Measurements from ENCODE around the gene SLC25A30.
"Not testable (repeated sequence)": the region's sequence is repeated elsewhere in the genome, so short reads cannot be mapped to it uniquely, and the experiment has no call there.

The SLC25A30 gene

GRCh38 chr13:45367358-45367757 is 50.8 kb downstream of the SLC25A30 start:
- peak; percentile 19 for DNase-seq (ENCODE audit: low read depth)

DNA sequence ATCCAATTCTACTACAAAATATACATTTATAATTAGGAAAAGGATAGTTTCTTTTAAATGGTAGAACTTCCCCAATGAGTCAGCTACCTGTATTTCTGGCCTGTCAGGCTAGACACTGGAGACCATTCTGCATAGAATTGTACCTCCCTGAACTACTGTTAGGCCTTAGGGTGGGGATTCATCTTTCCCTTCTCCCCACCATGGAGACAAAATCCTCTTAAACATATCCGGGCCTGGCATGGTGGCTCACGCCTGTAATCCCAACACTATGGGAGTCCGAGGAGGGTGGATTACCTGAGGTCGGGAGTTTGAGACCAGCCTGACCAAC is 52.7 kb downstream of the SLC25A30 start:
- no peak for DNase-seq (ENCODE audit: low read depth)

DNA sequence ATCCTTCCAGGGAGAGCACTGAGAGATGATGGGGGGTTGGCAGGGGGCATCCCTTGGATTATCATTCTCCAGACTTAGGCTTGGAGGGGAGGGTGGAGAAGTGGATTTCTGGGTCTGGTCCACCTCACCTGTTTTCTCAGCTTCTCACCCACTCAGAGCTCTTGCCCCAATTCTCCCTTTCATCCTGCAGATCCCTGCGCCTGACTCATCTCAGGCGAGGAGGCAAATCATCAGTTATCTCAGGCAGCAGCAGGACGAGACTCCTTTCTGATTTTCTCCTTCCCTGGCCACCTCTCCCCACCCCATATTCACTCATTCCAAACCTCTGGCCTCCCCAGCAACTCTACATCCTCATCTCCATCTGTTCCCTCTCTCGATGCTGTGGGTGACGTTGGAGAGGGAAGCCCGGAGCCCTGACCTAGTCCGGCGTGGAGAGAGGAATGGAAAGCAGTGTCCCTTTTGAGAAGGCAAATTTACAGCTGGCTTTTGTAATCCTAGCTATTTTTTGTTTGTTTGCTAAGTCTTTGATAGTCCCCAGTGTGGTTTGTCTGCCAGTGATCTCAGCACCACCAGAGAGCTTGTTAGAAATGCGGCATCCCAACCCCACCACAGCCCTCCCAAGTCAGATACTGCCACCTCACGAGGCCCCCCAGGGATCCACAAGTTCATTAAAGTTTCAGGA is 53.2 kb downstream of the SLC25A30 start:
- DNase-seq (ENCODE audit: low read depth), result no peak

GRCh38 chr13:45362939-45363338 is 55.2 kb downstream of the SLC25A30 start:
- DNase-seq (ENCODE audit: low read depth), result no peak

- no peak for DNase-seq (ENCODE audit: low read depth)
These were observed 56.5 kb downstream of the SLC25A30 start for GRCh38 chr13:45361596-45362206.

DNA sequence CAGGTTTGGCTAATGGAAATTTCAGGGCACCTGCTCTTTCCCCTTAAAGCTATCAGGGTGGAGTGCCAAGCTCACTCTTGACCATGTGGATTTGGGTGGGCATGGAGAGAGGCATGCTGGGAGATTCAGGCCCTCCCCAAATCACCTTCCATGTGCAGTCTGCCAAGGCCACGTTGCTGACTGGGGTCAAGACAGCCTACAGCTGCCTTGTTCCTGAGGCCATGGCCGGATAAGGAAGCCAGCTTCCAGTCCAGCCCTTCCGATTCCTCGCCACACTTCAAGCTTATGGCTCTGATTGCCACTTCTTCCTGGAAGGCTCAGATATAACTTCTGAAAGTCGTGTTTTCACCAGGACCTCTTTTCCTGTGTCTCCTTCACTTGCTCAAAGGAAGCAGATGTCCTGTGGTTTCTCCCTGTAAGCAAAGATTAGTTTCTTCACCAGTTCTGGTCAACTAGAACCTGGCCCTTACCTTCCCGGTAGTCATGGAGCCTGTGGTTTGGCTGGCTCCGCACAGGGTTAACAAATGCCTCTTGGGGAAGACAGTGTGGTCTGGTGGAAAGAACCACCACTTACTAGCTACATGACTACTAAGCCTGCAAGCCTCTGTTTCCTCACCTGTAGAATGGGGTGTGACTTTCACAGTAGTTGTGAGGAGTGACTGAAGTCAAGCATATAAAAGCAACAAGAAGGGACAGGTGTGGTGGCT is 61.1 kb downstream of the SLC25A30 start:
- no peak for DNase-seq (ENCODE audit: low read depth)

DNA sequence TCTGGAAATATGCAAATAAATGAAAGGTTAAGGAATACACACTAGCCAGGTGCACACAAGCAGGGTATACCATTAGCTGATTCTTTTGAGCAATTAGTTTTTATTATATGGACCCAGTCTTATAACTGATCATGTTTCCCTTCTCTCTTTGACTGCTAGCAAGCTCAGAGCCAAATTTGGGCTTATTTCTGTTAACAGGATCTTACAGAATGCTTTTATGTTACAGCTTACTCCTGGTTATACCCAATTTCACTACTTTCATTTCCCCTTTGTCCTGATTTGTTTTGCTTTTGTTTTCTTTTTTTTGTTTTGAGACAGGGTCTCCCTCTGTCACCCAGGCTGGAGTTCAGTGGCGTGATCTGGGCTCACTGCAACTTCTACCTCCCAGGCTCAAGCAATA is 64.3 kb downstream of the SLC25A30 start:
- DNase-seq (ENCODE audit: low read depth), result no peak

DNA sequence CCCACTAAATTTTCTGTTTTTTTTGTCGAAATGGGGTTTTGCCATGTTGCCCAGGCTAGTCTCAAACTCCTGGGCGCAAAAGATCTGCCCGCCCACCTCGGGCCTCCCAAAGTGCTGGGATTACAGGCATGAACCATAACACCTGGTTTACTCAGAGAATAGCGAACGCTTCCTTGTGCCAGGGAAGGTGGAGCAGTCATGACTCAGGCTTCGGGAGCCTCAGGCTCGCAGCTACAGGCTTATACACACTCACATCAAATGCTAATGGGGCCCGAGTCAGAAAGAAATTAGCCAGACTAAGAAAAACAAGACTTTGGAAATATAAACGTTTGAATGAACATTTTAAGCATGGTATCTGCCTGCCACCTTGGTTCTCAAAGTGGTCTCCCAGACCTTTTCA is 66.1 kb downstream of the SLC25A30 start:
- DNase-seq (ENCODE audit: low read depth), result no peak

DNA sequence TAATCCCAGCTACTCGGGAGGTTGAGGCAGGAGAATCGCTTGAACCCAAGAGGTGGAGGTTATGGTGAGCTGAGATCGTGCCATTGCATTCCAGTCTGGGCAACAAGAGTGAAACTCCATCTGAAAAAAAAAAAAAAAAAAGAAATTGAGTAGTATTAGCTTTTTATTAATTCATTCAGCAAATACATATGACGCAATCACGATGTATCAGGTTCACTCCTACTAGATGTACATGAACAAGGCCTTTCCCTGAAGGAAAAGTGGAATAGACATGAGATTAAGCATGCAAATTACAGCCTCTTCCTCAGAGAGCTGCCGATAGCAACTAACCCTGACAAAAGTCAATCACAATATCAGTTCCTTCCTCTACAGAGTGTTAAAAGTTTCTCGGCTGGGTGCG is 68.0 kb downstream of the SLC25A30 start:
- DNase-seq (ENCODE audit: low read depth), result no peak

- DNase-seq (ENCODE audit: low read depth), result peak; percentile 55
These were observed 68.7 kb downstream of the SLC25A30 start for GRCh38 chr13:45349438-45349837.

- DNase-seq (ENCODE audit: low read depth), result not testable (repeated sequence)
These were observed 74.1 kb downstream of the SLC25A30 start for GRCh38 chr13:45344064-45344463.

Measured in fibroblast of gingiva (primary cell).